Osteoblast (primary cell): ENCODE data around the gene ERAP2. TPM values are rescaled to one million over a fixed set of nuclear protein-coding genes. Genes with fewer than 3 reads are reported as not detected.
"Not testable (repeated sequence)": the region's sequence is repeated elsewhere in the genome, so short reads cannot be mapped to it uniquely, and the experiment has no call there.

Source experiments
- DNase-seq: peaks from one replicate; pipeline ENCODE4 v3.0.0; 2011; ENCODE audit warnings: low spot score, mixed read lengths; ENCODE audit not compliant: insufficient read length; ENCODE audit errors: missing footprints
- H2AFZ ChIP-seq: 2 replicates; pipeline ENCODE4 v1.6.0; 2011; ENCODE audit warnings: mild to moderate bottlenecking, low read length
- H3K27ac ChIP-seq: 2 replicates; pipeline ENCODE4 v1.5.1; 2011; ENCODE audit warnings: mild to moderate bottlenecking, low read depth, low read length, moderate library complexity
- H3K27me3 ChIP-seq: 2 replicates; pipeline ENCODE4 v1.6.0; 2012; ENCODE audit warnings: mild to moderate bottlenecking, control low read depth, inconsistent platforms, low read length, moderate library complexity; ENCODE audit not compliant: insufficient read depth
- H3K36me3 ChIP-seq: 2 replicates; pipeline ENCODE4 v1.5.1; 2011; ENCODE audit warnings: mild to moderate bottlenecking, low read length, control low read depth, moderate library complexity; ENCODE audit not compliant: insufficient read depth
- H3K4me1 ChIP-seq: 2 replicates; pipeline ENCODE4 v1.5.1; 2011; ENCODE audit warnings: mild to moderate bottlenecking, low read length, control low read depth, moderate library complexity; ENCODE audit not compliant: insufficient read depth
- H3K4me2 ChIP-seq: 2 replicates; pipeline ENCODE4 v1.6.0; 2011; ENCODE audit warnings: mild to moderate bottlenecking, low read length; ENCODE audit not compliant: insufficient read depth
- H3K4me3 ChIP-seq: fragments of 200-600 bp; sonication (generic); 3 replicates; pipeline ENCODE4 v1.5.1; 2012; ENCODE audit warnings: mild to moderate bottlenecking, low read length, inconsistent platforms; ENCODE audit not compliant: insufficient read depth
- H3K79me2 ChIP-seq: 2 replicates; pipeline ENCODE4 v1.6.0; 2012; ENCODE audit warnings: mild to moderate bottlenecking, low read length, control low read depth, inconsistent platforms; ENCODE audit not compliant: insufficient read depth
- H3K9me3 ChIP-seq: 2 replicates; pipeline ENCODE4 v1.5.1; 2011; ENCODE audit warnings: low read depth, low read length, control low read depth
- H4K20me1 ChIP-seq: 2 replicates; pipeline ENCODE4 v1.6.0; 2012; ENCODE audit warnings: mild to moderate bottlenecking, low read length, control low read depth; ENCODE audit not compliant: insufficient read depth
- total RNA-seq: library from RNA; depleted of rRNA; stranded (reverse); fragments of >200 nt; gene quantifications from 2 replicates; pipeline ENCODE4 v1.2.3, GENCODE V29; 2012
- TF ChIP-seq, protein P1 (sequence below): IDR thresholded peaks from 2 replicates; pipeline ENCODE4 v1.5.1; 2011; ENCODE audit warnings: mild to moderate bottlenecking, low read depth, low read length, moderate library complexity; ENCODE audit errors: extremely low read depth

ERAP2 gene
- total RNA-seq, 1 donor = 84.7 TPM

DNA sequence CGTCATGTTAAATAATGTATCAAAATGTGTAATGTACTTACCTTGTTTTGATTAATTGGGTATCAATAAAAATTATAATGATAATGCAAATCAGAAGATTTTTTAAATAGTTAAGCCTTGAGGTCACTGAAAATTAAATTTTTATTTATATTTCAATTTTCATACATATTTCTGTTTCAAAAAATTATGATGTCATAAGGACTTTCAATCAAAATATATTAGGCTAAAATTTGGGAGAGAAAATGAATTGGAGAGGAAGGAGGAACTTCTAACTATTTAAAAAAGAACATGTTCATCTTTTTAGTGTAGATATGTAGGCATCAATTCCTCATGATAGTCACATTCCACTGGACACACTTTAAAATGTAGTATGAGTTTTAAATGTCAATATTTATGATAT, 39.5 kb upstream of the ERAP2 start:
- Histone ChIP-seq H3K36me3 (no peaks in the 10 kb centered on the region), H3K79me2 (no peaks in the 10 kb centered on the region), H3K27ac (no peak overlapping the region), H2AFZ (no peak overlapping the region), H3K9me3 (no peaks in the 10 kb centered on the region), H3K4me1 (no peaks in the 10 kb centered on the region), H4K20me1 (no peaks in the 10 kb centered on the region), H3K4me2 (no peak overlapping the region), H3K4me3 (no peak overlapping the region), H3K27me3 (no peaks in the 10 kb centered on the region)
- no peak for DNase-seq
- TF ChIP-seq, protein P1, sequence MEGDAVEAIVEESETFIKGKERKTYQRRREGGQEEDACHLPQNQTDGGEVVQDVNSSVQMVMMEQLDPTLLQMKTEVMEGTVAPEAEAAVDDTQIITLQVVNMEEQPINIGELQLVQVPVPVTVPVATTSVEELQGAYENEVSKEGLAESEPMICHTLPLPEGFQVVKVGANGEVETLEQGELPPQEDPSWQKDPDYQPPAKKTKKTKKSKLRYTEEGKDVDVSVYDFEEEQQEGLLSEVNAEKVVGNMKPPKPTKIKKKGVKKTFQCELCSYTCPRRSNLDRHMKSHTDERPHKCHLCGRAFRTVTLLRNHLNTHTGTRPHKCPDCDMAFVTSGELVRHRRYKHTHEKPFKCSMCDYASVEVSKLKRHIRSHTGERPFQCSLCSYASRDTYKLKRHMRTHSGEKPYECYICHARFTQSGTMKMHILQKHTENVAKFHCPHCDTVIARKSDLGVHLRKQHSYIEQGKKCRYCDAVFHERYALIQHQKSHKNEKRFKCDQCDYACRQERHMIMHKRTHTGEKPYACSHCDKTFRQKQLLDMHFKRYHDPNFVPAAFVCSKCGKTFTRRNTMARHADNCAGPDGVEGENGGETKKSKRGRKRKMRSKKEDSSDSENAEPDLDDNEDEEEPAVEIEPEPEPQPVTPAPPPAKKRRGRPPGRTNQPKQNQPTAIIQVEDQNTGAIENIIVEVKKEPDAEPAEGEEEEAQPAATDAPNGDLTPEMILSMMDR = no peak

DNA sequence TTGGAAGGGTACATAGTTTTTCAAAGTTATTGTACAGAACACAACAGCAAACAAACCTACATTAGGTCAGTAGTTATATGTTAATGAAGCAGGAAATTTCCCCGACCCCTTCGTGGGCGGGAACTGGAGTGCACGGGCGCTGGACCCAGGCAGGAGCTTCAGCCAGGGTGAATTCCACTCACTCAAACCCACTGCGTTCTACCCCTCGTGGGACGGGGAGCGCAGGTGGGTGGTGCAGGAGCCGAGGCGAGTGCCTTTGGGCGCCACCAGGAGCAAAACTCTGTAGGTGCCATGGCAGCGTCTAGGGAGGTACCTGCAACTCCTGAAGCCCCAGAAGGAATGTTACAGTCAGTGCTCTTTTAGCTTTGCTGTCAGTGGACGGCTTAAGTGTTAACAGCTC, 39.0 kb upstream of the ERAP2 start:
- Histone ChIP-seq H3K4me1 (no peaks in the 10 kb centered on the region), H3K79me2 (no peaks in the 10 kb centered on the region), H3K4me3 (no peak overlapping the region), H4K20me1 (no peaks in the 10 kb centered on the region), H3K27ac (no peak overlapping the region), H3K36me3 (no peaks in the 10 kb centered on the region), H3K9me3 (no peaks in the 10 kb centered on the region), H3K4me2 (no peak overlapping the region), H2AFZ (no peak overlapping the region), H3K27me3 (no peaks in the 10 kb centered on the region)
- TF ChIP-seq, protein P1 = no peak
- DNase-seq = no peak

DNA sequence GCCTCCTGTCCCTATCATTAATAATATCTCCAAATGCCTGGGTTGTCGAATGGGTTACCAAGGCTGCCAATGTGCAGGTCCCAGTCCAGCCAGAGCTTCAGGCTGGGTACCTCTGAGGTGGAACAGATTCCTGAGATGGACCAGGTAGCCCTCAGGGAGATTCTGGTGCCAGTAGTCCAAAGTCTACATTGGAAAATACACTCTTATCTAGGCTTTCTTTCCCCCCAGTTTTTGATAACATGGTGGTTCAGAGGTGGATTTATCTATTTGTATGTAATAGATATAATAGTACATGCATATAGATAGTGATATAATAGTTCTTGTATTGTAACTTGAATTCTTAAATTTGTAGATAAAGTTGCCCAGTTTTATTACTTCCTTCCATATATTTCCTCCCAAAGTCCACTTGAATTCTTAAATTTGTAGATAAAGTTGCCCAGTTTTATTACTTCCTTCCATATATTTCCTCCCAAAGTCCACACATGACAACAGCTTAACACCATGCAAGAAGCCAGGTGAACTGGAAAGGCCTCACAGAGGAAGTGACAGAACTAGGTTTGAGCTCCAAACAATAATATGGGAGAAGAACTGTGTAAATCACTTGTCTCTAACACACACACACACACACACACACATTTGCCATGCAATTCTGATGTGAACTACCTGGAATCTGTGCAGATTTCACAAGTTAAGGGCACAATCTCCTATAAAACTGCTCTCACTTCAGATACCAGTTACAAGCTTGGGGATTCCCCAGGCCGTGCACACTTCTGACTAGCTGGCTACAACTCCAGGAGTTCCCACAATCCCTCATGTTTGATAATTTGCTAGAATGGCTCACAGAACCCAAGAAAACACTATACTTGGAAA, 37.9 kb upstream of the ERAP2 start:
- no peak for DNase-seq
- no peaks in the 10 kb centered on the region for H3K27me3 ChIP-seq
- no peaks in the 10 kb centered on the region for H3K9me3 ChIP-seq
- H3K4me1 ChIP-seq = no peaks in the 10 kb centered on the region
- H3K36me3 ChIP-seq = no peaks in the 10 kb centered on the region
- no peak overlapping the region for H3K4me3 ChIP-seq
- no peaks in the 10 kb centered on the region for H4K20me1 ChIP-seq
- no peak overlapping the region for H2AFZ ChIP-seq
- no peak overlapping the region for H3K27ac ChIP-seq
- H3K79me2 ChIP-seq = no peaks in the 10 kb centered on the region
- TF ChIP-seq, protein P1 = no peak
- H3K4me2 ChIP-seq = no peak overlapping the region

DNA sequence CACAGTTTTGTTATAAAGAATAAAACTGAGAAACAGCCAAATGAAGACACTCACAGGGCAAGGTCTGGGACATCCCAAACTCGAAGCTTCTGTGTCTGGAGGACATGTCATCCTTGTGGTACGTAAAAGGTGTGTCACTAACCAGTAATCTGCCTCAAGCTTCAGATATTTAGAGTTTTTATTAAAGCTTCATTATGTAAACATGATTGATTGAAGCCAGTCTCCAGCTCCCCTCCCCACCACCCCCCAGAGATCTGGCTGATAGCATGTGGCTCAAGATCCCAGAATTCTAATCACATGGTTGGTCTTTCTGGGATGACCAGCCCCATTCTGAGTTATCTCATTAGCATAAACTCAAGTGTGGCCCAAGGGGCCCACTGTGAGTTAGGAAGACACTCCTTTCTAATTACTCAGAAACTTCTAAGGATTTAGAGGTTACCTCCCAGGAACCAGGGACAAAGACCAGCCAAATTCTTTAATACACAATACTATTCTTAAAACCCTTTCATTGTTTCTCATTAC, 37.2 kb upstream of the ERAP2 start:
- H4K20me1 ChIP-seq = no peaks in the 10 kb centered on the region
- H3K36me3 ChIP-seq = no peaks in the 10 kb centered on the region
- no peak for DNase-seq
- no peak overlapping the region for H3K27ac ChIP-seq
- H3K4me3 ChIP-seq = no peak overlapping the region
- no peaks in the 10 kb centered on the region for H3K4me1 ChIP-seq
- no peak overlapping the region for H3K4me2 ChIP-seq
- no peaks in the 10 kb centered on the region for H3K9me3 ChIP-seq
- no peaks in the 10 kb centered on the region for H3K79me2 ChIP-seq
- H2AFZ ChIP-seq = no peak overlapping the region
- TF ChIP-seq, protein P1 = no peak
- no peaks in the 10 kb centered on the region for H3K27me3 ChIP-seq

DNA sequence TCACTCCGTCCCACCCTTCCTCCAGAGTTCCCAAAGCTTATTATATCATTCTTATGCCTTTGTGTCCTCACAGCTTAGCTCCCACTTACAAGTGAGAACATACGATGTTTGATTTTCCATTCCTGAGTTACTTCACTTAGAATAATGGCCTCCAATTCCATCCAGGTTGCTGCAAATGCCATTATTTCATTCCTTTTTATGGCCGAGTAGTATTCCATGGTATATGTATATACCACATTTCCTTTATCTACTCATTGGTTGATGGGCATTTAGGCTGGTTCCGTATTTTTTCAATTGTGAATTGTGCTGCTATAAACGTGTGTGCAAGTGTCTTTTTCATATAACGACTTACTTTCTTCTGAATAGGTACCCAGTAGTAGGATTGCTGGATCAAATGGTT, 34.4 kb upstream of the ERAP2 start:
- not testable (repeated sequence) for H3K27ac ChIP-seq, H3K36me3 ChIP-seq, H3K4me3 ChIP-seq, H4K20me1 ChIP-seq, H3K4me1 ChIP-seq, H3K79me2 ChIP-seq, H3K27me3 ChIP-seq, H3K4me2 ChIP-seq, DNase-seq, H3K9me3 ChIP-seq, H2AFZ ChIP-seq
